Stimulated activated CD4-positive, alpha-beta T cell treated with anti-CD3 and anti-CD28 coated beads, TNF-alpha, amount 100 ng/mL, for 24 hours (primary cell): ENCODE results near the gene TRIP4.

ENCODE experiments used
- DNase-seq, 3 experiments: peaks; one replicate each; pipeline ENCODE4 v3.0.0-alpha.2; 2020; ENCODE audit warnings: low read depth in 3 of 3

The TRIP4 gene

DNA sequence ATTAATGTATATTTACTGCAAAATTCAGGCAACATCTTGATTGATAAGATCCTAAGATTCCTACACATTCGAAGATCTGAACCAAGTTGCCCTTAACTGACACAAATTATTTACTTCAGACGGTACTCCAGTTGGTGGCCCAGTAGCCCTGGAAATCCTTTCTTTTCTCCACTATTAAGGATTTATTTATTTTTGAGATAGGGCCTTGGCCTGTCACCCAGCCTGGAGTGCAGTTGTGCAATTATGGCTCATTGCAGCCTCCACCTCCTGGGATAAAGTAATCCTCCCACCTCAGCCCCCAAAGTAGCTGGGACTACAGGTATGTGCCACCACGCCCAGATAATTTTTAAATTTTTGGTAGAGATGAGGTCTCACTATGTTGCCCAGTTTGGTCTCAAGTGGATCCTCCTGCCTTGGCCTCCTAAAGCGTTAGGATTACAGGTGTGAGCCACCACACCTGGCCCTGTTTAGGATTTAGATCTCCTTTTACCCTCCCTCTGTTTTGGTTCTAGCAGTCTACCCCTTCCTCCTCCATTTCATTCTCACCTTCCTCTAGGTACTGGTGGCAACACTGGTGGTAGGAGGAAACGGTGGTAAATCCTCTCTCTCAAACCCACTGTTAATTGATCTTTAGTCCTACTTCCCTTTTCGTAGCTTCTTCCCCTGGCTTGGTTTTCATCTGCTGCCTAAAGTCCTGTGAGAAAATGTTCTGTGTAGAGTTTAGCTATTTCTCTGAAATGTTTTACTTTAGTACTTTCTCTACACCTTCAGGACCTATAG lies 60.1 kb downstream of the TRIP4 start:
- no peak for DNase-seq

DNA sequence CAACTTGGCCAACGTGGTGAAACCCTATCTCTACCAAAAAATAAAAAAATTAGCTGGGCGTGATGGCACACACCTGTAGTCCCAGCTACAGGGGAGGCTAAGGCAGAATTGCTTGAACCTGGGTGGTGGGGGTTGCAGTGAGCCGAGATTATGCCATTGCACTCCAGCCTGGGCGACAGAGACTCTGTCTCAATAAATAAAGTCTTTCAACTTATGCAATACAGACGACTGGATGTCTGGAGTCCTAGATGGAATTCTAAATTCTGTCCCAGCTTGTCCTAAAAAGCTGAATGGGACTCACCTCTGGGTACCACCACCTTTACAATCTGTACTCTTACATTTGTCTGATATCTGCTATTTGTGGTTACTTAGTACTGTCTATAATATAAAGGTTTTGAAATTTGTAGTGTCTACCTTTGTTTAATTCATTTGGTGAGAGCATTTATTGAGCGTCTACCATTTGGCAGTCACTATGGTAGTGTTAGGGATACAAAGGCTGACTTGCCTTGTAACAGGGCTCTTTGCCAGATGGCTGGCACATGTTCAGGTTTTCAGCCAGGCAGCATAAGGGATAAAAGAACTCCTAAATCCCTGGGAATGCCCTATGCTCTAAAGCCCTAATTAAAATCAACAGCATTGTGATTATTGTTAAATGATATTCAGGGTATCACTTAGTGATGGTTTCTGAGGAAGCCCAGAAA lies 65.5 kb downstream of the TRIP4 start:
- no peak for DNase-seq

DNA sequence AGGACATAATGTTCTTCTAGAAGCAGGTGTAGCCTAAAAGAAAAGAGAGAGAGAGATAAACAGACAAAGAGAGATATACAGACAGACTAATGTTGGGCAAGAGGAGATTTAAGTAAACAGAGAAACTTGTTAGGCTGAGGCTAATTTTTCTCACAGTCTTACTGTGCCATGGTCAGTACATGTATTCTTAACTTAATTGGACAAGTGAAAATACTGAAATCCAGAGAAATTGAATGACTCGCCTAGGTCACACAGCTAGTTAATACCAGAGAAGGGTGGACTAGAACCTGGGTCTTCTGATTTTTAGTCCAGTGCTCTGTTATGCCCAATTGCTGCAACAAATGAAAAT lies 66.0 kb downstream of the TRIP4 start:
- no peak for DNase-seq

DNA sequence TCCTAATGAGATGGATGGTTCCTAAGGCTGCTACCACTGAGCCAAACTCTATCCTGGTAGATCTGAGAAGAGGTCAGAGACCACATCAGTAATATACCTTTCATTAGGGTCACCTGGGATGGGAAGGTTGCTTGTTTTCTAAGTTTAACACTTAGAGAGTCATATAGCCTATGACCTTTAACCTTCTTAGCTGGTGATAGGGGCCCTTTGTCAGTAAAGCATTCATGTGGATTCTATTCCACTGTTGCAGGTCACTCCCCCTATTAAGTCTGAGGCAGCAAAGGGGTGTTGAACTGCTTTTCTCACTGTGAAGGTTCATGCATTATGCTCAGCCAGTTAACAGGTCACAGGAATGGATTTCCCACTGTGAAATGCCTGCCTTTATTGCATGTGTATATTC lies 66.6 kb downstream of the TRIP4 start:
- no peak for DNase-seq

DNA sequence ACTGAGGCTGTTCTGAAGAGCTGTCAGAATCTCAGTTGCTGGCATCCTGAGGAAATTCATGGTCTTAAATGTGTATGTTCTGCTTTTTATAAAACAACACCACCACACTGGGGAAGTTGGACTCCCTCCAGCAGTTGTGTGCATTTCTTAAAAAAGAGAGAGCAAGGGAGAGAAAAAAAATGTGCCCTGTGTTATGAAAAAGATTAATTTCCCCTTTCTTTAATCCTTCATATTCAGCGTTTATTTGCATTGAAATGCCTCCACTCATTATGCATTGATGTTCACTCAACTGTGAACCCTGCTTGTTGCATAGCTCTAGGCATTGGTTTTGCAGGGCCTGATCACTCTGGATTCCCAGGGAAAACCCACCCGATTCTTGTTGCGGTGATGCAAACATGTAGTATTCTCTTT lies 68.3 kb downstream of the TRIP4 start:
- no peak for DNase-seq

DNA sequence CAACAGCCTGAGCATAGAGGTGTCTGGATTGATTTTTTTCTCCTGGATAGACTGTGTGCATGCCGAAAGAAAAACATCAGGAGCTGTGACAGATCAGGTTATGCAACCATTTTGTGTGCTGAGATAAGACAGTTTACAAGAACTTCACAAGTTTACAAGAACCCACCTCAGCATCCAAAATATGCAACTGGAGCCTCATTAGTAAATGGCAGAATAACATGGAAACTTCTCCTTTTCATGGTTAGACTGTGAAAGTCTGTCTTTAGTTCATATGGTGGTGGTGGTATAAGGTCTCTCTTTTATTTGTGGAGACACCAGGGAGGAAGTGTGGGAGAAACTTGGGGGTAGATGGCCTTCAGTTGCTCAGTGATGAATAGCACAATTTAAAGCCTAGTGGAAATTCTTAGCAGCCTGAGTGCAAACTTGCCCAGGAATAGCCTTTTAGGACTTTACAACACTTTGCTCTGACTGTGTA lies 69.0 kb downstream of the TRIP4 start:
- no peak for DNase-seq

DNA sequence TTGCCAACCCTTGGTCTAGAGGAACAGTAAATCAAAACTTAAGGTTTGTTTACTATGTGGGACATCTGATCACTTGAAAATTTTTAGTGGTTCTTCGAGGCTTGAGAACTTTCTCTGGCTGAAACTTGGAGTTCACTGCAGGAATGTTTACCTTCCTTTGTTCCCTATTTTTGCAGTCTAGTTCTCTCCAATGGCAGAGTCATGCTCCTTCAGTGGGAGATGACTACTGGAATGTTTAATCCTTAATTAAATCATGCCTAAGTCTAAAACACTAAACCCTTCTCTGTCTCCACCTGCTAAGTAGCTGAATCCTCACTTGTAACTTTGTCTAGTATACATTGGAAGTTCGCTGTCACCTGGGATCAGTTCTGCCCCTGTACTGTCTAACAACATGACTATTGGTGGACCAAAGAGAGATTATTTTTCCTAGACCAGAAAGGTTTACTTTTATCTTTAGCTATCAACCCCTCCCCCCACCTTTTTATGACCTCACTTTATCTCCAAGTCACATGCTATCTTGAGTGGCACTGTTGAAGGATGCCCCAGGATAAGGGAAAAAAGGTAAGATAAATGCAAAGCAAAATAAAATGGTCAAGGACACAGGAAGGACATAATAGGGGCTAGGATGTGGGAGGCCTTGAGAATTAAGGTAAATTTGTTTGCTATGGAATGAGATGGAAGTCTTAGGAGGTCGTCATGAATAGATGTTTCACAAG lies 71.6 kb downstream of the TRIP4 start:
- DNase-seq = no peak

DNA sequence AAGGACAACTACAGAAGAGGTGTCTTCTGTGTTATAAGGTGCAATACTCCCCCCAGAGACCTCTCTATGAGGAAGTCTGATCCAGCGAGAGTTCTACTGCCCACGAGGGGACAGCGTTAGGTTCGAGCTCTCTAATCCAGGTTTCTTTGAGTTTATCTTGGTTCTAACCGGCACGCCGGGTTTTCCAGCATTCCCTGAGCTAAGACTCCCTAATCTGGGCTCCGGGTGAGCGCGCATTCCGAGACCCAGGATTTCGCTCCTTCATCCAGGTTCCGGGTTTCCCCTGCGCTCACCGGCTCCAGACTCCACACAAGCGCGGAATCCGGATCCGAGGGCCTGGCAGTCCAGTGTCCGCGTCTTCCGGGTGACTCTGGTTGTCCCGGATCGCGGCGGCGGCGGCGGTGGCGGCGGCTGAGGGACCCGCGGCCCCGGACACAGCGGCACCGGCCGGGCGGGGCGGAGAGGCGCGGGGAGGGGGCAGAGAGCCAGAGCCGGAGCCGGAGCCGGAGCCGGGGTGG lies 72.6 kb downstream of the TRIP4 start, which contains the start of gene ZNF609:
ZNF609 (plus strand) TSS at position 373 of the 518 bp plus-strand sequence. CDS start 38,842 bp downstream, outside the sequence.
- peak; percentile 78 to 92 (median 84) for DNase-seq

DNA sequence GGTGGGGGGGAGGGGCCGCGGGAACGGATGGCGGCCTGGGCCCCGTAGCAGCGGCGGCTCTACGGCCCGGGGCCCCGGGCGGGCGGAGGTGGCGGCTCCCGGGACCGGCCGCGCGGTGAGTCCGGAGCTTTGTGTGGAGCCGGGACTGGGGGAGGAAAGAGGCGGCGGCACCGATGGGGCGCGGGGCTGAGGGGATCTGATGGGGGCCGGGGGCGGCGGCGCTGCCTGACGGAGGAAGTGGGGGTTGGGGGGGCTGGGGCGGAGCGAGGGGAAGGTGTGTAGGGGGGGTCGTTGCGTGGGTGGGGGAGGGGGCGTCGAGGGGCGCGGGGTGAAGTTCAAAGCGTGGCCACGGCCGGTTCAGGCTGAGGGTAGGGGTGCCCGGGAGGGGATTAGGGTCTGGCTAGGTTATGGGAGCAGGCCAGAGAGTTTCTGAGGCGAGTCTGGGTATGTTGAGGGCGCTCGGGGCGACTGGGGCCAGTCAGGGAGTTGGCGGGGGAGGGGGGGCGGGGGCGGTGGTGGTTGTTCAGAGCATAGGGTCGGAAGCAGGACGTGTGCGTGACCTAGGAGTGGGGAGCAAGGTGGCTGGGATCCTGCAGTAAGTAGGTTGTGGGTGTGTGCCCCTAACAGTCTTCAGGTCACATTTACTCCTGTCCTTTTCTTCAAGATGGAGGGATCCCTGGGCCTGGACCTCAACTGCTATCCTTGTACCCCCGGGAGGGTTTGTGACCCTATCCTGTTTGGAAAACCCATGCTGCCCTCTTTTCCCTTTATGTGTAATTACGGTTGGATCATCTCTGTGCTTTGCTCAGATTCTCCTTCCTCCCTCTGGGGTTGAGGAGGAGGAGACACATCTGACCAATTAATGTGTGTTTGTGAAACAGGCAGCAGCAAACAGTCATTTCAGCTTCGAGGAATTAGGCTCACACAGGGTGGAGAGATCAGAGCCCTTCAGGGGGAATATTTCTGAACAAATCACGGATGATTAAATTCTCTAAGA lies 73.4 kb downstream of the TRIP4 start:
- DNase-seq = peak in 1 of 3 experiments; percentile 16

DNA sequence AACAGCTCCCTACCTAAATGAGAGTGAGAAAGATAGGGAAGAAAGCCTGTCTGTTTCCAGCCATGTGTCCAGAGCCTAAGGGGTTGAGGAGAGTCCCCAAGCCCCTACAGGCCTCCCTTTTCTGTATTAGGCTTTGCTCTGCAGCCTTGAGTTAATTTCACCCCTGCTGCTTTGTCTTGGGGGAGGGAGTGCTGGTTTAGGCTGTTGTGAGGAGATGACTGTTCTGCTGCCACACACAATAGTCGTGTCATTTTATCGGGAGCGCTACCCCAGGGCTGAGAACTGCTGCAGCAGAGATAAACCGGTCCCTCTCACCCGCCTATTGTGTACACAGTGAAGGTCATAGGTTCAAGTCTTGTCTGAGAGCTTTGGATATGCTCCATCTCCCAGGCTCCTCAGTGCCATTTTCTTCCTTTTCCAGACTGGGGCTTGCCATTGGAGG lies 74.1 kb downstream of the TRIP4 start:
- peak in 1 of 3 experiments; percentile 18 for DNase-seq

DNA sequence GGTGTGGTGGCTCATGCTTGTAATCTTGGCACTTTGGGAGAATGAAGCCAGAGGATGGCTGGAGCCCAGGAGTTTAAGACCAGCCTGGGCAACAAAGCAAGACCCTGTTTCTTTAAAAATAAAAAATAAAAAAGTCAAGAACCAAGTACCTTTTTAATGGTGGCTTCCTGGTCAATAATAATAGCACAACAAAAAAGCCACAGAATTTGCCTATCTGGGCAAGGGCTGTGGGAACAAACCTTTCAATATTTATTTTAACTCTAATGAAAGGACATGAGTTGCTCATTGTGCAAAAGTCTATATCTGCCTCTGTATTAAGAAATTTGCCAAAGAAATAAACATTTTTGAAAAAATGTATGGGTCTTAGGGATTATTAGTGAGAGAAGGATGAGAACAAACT lies 74.9 kb downstream of the TRIP4 start:
- no peak for DNase-seq

DNA sequence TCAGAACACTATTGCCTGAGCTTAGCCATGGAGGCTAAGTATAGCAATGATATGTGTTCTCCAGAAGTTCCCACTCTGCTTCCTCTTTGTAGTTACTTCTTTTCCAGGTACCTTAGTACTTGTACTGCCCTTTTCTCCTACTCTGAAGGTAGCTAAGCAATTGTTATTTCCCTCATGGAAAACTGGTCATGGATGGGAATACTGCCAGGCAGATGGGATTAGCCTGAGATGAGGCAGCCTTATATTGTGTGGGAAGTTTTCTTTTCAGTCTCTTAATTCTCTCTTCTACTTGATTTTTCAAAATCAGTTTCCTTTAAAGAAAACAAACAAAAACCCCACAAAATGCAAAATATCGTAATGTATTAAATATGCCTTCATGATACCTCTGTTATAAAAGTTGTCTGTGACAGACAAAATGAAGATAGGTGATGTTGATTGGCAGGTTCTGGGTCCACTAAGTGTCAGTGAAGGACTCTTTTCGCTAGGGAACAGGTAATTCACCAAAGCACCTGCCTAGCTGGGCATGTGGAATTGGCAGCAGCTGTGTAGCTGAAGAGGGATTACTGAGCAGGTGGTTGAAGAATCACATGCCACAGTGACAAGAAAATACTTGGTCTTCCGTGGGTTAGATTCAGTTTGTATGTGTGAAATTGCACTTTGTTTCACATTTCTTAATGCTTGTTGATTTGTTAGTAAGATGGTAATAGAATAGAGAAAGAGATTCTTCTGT lies 76.8 kb downstream of the TRIP4 start:
- no peak for DNase-seq

DNA sequence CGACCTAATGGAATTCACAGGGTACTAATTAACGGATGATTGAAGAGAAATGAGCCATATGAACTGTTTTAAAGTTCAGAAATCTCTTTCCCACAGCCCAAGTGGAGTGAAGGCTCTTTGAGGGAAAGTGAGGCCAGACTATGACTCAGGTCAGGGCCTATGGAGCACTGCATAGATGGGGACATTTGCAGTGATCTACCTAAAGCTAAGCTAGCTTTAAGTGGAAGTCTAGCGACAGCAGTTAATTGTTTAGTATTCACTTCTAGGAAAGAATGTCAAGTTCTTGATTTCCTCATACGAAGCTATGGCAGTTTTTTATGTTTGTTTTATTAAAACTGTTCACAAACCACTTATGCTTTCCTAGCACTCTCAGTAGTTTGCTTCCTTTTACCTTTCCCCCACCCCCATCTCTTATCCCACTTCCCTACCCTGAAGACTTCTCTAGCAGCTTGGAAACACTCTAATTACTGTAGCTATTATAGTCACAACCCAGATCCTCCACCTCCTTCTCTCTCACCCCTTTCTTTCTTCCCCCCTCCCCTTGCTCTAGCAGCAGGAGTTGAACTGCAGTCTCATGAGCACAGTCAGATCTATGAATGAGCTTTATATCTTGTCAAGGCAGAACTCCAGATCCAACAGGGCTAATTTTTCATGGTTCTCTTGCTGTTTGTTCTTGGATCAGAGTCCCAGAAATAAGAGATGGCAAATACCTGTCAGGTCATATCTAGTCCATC lies 78.9 kb downstream of the TRIP4 start:
- no peak for DNase-seq

DNA sequence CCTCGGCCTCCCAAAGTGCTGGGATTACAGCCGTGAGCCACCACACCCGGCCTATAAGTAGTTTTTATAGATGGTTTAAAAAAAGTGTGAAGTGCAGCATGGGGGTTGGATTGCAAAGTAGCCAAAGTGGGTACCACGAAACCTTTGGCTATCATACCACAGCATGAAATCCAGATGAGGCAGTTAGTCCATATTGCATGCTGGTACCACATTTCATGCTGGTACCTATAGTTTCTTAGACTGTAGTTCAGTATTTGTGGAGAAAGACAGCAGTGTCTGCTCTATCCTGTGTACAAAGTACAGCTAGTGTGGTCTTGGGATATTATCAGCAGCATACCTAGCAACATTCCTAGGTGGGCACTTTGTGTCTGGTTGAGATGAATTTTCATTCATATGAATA lies 84.5 kb downstream of the TRIP4 start:
- DNase-seq = no peak

DNA sequence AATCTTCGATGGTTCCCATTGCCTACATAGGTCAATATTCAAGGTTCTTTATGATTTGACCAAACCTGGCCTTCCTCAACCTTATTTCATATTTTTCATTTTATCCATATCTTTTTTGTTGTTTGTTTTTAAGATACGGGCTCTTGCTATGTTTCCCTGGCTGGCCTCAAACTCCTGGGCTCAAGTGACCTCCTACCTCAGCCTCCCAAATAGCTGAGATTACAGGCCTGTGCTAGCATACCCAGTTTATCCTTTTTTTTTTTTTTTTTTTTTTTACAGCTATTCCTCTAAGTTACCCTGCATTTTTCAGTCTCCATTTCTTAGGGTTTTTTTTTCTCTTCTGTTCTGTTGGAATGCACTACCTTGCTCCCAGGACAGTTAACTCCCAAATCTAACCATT lies 87.2 kb downstream of the TRIP4 start:
- DNase-seq = no peak

DNA sequence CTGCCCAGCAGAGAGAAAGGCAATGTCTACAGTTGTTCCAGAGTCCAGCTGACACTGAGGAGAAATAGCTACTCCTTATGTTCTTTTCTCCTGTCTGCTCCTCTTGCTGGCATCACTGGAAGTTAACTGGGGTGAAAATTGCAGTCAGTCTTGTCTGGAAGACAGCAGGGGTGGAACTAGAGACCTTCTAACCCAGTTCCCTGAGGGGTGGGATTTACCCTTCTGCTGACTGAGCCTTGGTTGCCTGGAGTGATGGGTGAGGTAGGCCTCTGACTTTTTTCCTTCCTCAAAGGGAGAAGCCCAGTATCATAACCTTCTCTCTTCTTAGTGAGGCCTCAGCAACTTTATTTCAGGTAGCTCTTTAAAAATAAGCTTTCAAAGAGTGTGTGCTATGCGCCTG lies 88.9 kb downstream of the TRIP4 start:
- no peak for DNase-seq

DNA sequence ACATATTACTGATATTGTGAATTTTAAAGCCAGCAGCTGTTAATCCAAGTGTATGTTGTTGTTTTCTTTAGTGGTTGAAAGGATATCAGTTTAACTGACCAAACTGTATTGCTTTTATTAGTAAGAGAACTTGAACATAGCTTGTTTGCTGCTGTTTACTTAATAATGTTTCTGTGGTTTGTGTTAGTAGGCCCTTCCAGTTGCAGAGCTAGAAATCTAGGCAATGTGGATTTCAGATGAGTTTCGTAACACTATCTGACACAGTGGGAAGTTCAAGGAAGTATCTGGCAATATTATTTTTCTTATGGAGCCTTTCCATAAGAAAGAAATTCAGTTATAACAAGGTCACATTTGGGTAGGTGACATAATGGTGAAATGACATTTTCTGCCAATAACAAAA lies 91.2 kb downstream of the TRIP4 start:
- DNase-seq = no peak

DNA sequence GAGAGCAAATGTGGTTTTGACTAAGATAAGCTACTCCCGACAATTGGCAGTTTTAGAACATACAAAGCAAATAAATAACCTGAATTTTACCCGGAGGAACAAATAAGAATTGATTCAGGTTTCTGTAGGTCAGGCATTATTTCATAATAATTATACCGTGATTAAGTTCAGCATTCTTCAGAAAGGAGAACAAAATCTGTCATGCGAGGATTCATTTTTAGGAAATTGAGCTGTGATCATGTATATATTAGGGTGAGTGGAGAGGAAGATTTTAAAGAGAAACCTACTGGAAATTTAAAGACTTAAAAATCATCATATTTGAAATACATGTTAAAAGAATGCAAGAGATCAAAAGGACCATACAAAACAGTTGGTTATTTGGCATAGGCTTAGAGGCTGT lies 93.3 kb downstream of the TRIP4 start:
- DNase-seq = no peak

DNA sequence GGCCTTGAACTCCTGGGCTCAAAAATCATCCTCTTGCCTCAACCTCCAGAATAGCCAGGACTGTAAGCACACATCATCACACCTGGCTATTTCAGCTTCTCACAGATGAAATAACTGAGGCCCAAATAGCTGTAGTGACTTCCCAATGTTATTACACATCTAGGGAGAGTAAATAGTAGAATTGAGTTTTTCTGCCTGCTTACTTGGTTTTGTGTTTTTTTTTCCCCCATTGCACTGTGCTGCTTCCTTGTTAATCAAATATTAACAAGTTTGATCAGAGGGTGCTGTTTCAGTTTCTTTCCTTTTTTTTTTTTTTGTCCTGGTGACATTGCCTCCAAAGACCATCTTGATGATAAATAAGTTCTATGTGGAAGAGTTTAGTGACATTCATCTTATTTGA lies 96.1 kb downstream of the TRIP4 start:
- DNase-seq = no peak

DNA sequence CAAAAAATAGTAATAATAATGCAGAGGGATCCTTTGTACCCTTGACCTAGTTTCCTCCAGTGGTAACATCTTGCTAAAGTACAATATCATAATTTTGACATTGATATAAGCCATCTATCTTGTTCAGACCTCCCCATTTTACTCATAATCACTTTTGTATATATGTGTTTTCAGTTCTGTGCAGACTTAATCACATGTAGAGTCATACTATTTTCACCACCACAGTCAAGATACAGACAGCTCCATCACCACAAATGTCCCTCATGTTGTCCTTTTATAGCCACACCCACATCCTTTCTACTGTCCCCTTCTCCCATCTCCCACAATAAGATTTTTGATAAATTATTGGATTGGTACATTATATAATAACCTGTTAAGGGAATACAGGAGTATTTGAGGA lies 98.2 kb downstream of the TRIP4 start:
- no peak for DNase-seq
